Activated naive CD4-positive, alpha-beta T cell treated with anti-CD3 and anti-CD28 coated beads for 36 hours (primary cell): Measurements from ENCODE around the gene UBXN11. TPM values are rescaled to one million over a fixed set of nuclear protein-coding genes. Genes with fewer than 3 reads are reported as not detected.

Experiments
- CTCF ChIA-PET: fragments of 350-600 bp; sonication (Branson Sonifier 250); formaldehyde crosslinking; loops from one replicate; lab custom pipeline; 2021; ENCODE audit warnings: antibody characterized with exemption; lab: Charles Lee
- DNase-seq: peaks from one replicate; pipeline ENCODE4 v3.0.0-alpha.2; 2020
- H3K27ac Mint-ChIP-seq: one replicate; pipeline ENCODE4 v1.8.0; 2021; ENCODE audit warnings: mild to moderate bottlenecking, mixed read lengths
- H3K27me3 Mint-ChIP-seq: one replicate; pipeline ENCODE4 v1.8.0; 2021; ENCODE audit warnings: low read depth, mixed read lengths
- H3K36me3 Mint-ChIP-seq: one replicate; pipeline ENCODE4 v1.8.0; 2021; ENCODE audit warnings: low read depth, mixed read lengths
- H3K4me1 Mint-ChIP-seq: one replicate; pipeline ENCODE4 v1.8.0; 2021; ENCODE audit warnings: low read depth, mixed read lengths
- H3K4me3 Mint-ChIP-seq: one replicate; pipeline ENCODE4 v1.8.0; 2021; ENCODE audit warnings: mild to moderate bottlenecking, moderate library complexity, mixed read lengths
- H3K9me3 Mint-ChIP-seq: one replicate; pipeline ENCODE4 v1.8.0; 2021; ENCODE audit warnings: mixed read lengths
- intact Hi-C: fragments of 100-400 bp; cut with micrococcal nuclease; formaldehyde crosslinking; loops from one replicate; pipeline ENCODE4 v1.15.1; 2023
- total RNA-seq, 2 experiments: library from RNA; stranded (reverse); gene quantifications; one replicate each; pipeline ENCODE4 v1.2.3, GENCODE V29; 2021

UBXN11 gene
- total RNA-seq, 2 experiments from 2014 or later, result 26.4 to 26.9 TPM

DNA sequence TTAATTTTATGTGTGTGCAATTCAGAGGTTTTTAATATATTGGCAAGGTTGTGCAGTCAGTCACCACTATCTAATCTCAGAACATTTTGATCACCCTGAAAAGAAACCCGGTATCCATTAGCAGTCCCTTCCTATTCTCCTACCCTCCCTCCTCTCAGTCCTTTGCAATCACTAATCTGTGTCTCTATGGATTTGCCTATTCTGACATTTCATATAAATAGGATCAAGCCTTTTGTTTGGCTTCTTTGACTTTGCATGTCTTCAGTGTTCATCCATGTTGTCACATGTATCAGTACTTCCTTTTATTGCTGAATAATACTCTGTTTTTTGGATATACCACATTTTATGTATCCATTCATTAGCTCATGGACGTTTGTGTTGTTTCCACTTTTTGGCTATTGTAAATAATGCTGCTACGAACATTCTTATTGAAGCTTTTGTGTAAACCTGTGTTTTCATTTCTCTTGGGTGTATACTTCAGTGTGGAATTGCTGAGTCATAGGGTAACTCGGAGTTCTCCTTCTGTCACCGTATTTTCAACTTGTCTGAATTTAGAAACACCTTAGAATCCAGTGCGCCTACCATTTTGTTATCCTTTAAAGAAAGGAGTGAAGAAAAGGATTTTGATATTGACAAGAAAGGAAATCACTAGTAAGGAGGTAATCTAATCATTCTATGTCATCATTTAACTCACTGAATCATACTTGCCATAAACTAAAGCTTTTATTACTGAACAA lies 69.0 kb downstream of the UBXN11 start:
- intact Hi-C loops, result no loop called here
- no peak for DNase-seq
- Mint-ChIP-seq H3K4me3 (no peak overlapping the region), H3K4me1 (peaks cover 36% of the 10 kb centered on the region), H3K27ac (no peak overlapping the region), H3K36me3 (peaks cover 27% of the 10 kb centered on the region), H3K9me3 (no peaks in the 10 kb centered on the region), H3K27me3 (no peaks in the 10 kb centered on the region)
- CTCF ChIA-PET, result interaction anchor here (0.6 to 2.4 kb wide), 2 partner anchors 38 to 932 kb away, joined by 5 to 13 read pairs; no protein-coding TSS in a partner anchor

DNA sequence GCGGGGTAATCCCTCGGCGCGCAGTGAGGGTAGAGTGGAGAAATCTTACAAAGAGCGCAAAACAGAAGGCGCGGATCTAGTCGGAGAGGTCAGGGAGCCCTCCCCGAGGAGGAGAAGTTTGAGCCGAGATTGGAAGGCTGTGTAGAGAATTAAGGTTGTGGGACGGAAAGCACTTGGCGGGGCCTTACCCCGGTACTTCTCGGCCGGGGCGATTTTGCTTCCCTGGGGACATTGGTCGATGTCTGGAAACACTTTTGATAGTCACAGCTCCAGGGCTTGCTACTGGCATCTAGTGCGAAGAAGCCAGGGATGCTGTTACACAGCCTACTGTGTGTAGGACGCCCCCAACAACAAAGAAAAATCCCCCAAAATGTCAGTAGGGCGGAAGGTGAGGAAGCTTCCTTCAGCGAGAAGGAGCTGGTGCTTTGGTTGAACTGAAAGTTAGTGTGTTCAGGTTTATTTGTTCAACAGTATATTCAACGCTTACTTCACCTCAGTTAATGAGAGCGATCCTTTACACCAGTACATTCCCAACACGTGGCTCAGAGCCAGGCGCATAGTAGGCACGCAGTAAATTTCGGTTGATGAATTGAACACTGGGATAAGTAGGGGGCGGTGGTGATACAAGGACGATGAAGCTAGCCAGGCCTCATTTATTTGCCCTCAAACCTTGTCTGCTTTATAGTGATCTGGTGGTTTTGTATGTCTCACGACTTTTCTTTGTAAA lies 71.6 kb downstream of the UBXN11 start:
- no peaks in the 10 kb centered on the region for H3K27me3 Mint-ChIP-seq
- peaks cover 35% of the 10 kb centered on the region for H3K4me1 Mint-ChIP-seq
- intact Hi-C loops, result loop anchor here (1.0 to 2.0 kb wide), 7 partner anchors 40 to 200 kb away; partner anchors contain the start of genes CATSPER4, PDIK1L and ZNF593
- H3K4me3 Mint-ChIP-seq, result peak overlapping the region; percentile 94
- CTCF ChIA-PET, result interaction anchor here (0.5 to 4.5 kb wide), 36 partner anchors 12 to 317 kb away, joined by 3 to 31 read pairs (median 4); partner anchors contain the start of genes C1orf232, CATSPER4, SH3BGRL3 and ZNF593
- no peaks in the 10 kb centered on the region for H3K9me3 Mint-ChIP-seq
- H3K36me3 Mint-ChIP-seq, result peaks cover 20% of the 10 kb centered on the region
- peak; percentile 35 for DNase-seq
- H3K27ac Mint-ChIP-seq, result peak overlapping the region; percentile 90

DNA sequence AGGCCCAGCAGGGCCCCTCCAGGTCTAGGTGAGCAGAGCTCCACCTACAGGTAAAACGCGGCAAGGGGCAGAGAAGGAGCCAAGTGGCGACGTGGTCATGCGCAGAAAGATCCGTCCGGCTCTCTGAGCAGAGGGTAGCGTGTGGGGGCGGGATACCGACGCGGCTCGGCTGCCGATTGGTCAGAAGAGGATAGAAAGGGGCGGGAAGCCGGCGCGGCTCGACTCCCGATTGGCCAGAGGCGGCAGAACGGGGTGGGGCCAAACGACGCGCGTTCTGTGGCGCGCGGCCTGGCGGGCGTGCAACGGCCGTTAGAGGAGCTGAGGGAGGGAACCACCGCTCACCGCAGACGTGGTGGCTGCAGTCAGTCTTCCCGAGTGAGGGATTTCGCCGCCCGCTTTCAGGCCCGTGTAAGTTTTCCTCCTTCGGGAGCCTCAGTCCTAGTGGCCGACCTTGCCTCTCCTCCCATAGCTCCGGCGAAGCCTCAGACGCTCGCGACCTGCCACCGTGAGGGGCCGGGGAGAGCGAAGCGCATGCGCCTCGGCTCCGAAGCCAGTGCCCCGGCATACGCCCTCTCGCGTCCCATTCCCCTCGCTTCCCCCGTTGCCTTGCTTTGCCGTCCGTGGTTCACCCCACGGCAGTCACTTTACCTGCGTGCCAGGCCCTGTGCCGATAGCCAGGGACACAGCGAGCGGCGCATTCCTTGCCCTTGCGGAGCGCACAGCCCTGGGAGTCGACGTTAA lies 72.4 kb downstream of the UBXN11 start, which contains the start of gene CEP85:
TSS of gene CEP85 (plus strand) at position 298 of the 741 bp plus-strand sequence. CDS start 5,584 bp downstream, outside the sequence.
- intact Hi-C loops, result loop anchor here (1.0 to 2.0 kb wide), 7 partner anchors 41 to 199 kb away; partner anchors contain the start of genes CATSPER4, PDIK1L and ZNF593
- Mint-ChIP-seq H3K27me3 (no peaks in the 10 kb centered on the region), H3K9me3 (no peaks in the 10 kb centered on the region), H3K27ac (peak within 1 kb of the TSS; percentile 90), H3K36me3 (peaks cover 16% of the 10 kb centered on the region), H3K4me1 (peaks cover 31% of the 10 kb centered on the region), H3K4me3 (peak within 1 kb of the TSS; percentile 94)
- CTCF ChIA-PET, result interaction anchor here (0.5 to 4.5 kb wide), 48 partner anchors 10 to 319 kb away, joined by 3 to 31 read pairs (median 4); partner anchors contain the start of genes C1orf232, CATSPER4, CNKSR1 and SH3BGRL3
- DNase-seq, result peak; percentile 99

Other genes with a start within 250 kb of the UBXN11 start
- gene TRIM63, start 239.0 kb downstream of the UBXN11 start, total RNA-seq, result under 1 TPM; 0.33 to 0.40 TPM
- 10 to 100 TPM; 20.5 to 21.4 TPM for gene PDIK1L, start 194.8 kb downstream of the UBXN11 start, total RNA-seq
- under 1 TPM in 1 of 2 experiments, not detected in 1; 0.07 TPM for gene FAM110D, start 147.6 kb downstream of the UBXN11 start, total RNA-seq
- gene C1orf232, start 137.7 kb downstream of the UBXN11 start, total RNA-seq, result not detected
- 10 to 100 TPM; 24.0 to 26.8 TPM for gene ZNF593, start 136.7 kb downstream of the UBXN11 start, total RNA-seq
- gene ZNF593OS, start 134.8 kb downstream of the UBXN11 start, total RNA-seq, result not detected
- gene CNKSR1, start 129.1 kb downstream of the UBXN11 start, total RNA-seq, result 1 to 10 TPM; 1.5 to 1.8 TPM
- gene CATSPER4, start 116.0 kb downstream of the UBXN11 start, total RNA-seq, result not detected
- 10 to 100 TPM; 45.7 to 47.0 TPM for gene CEP85, start 72.4 kb downstream of the UBXN11 start, total RNA-seq
- gene SH3BGRL3, start 26.6 kb downstream of the UBXN11 start, total RNA-seq, result 100 to 1,000 TPM; 130 to 132 TPM
- gene CD52, start 11.3 kb upstream of the UBXN11 start, total RNA-seq, result 100 to 1,000 TPM; 129 to 141 TPM
- gene CRYBG2, start 47.5 kb upstream of the UBXN11 start, total RNA-seq, result under 1 TPM; 0.37 to 0.72 TPM
- gene ZNF683, start 66.1 kb upstream of the UBXN11 start, total RNA-seq, result not detected
- gene LIN28A, start 104.2 kb upstream of the UBXN11 start, total RNA-seq, result not detected
- 10 to 100 TPM; 26.2 to 26.3 TPM for gene DHDDS, start 125.7 kb upstream of the UBXN11 start, total RNA-seq
- 100 to 1,000 TPM; 883 to 886 TPM for gene HMGN2, start 165.8 kb upstream of the UBXN11 start, total RNA-seq
- 10 to 100 TPM; 83.5 to 86.4 TPM for gene RPS6KA1, start 223.1 kb upstream of the UBXN11 start, total RNA-seq